Lung (tissue), 12 donors: ENCODE results near the gene SAMD9L. TPM values are rescaled to one million over a fixed set of nuclear protein-coding genes. Genes with fewer than 3 reads are reported as not detected.

Experiments used
- ATAC-seq: fragments of 200-7000 bp; cut with Tn5 transposase; one replicate; pipeline ENCODE4 v1.9.1; 2020; ENCODE audit warnings: moderate number of reproducible peaks; ENCODE audit not compliant: insufficient read depth, low FRiP score
- DNase-seq, 3 donors: peaks; one replicate each; pipeline ENCODE4 v3.0.0-alpha.2; 2013 to 2017
- H3K27ac ChIP-seq, 2 donors: one replicate each; pipeline ENCODE4 v1.5.1; 2013; ENCODE audit warnings: mild to moderate bottlenecking in 2 of 2, moderate library complexity in 2 of 2, control low read depth in 1 of 2, inconsistent platforms in 1 of 2, low read depth in 1 of 2, low read length in 1 of 2
- H3K27me3 ChIP-seq, 3 donors: one replicate each; pipeline ENCODE4 v1.5.1; 2013; ENCODE audit warnings: low read length in 2 of 3; ENCODE audit not compliant: control insufficient read depth in 3 of 3, insufficient read depth in 3 of 3
- H3K36me3 ChIP-seq, 4 donors: one replicate each; pipeline ENCODE4 v1.5.1; 2013; ENCODE audit warnings: low read length in 4 of 4, mild to moderate bottlenecking in 1 of 4, moderate library complexity in 1 of 4; ENCODE audit not compliant: control insufficient read depth in 4 of 4, insufficient read depth in 4 of 4
- H3K4me1 ChIP-seq, 5 donors: one replicate each; pipeline ENCODE4 v1.5.1; 2013; ENCODE audit warnings: low read length in 5 of 5, mild to moderate bottlenecking in 2 of 5, moderate library complexity in 1 of 5; ENCODE audit not compliant: control insufficient read depth in 5 of 5, insufficient read depth in 5 of 5
- H3K4me3 ChIP-seq: one replicate; pipeline ENCODE4 v1.5.1; 2013; ENCODE audit warnings: mild to moderate bottlenecking, control low read depth, moderate library complexity
- H3K9ac ChIP-seq, 2 donors: one replicate each; pipeline ENCODE4 v1.5.1; 2013; ENCODE audit warnings: low read length in 2 of 2, control low read depth in 1 of 2; ENCODE audit not compliant: insufficient read depth in 1 of 2
- H3K9me3 ChIP-seq, 4 donors: one replicate each; pipeline ENCODE4 v1.5.1; 2013; ENCODE audit warnings: low read length in 3 of 4, mild to moderate bottlenecking in 1 of 4, moderate library complexity in 1 of 4; ENCODE audit not compliant: control insufficient read depth in 4 of 4, insufficient read depth in 3 of 4
- CTCF ChIP-seq: IDR thresholded peaks from 2 replicates; pipeline ENCODE4 v1.5.1; 2012; ENCODE audit warnings: mild to moderate bottlenecking; ENCODE audit errors: control extremely low read depth, extremely low read depth
- WGBS, 2 donors: extraction: QIAGEN DNeasy Blood & Tissue Kit; methylation state at CpG; one replicate each; pipeline ENCODE4 v1.1.7; 2013; 5-methylcytosine and 5-hydroxymethylcytosine counted together
- polyA plus RNA-seq, 2 donors: library from polyadenylated mRNA; stranded (reverse); fragments of 200-250 nt; gene quantifications; one replicate each; pipeline ENCODE4 v1.2.1, GENCODE V29; 2013
- total RNA-seq, 2 donors: library from RNA; depleted of rRNA in 1 of 2; stranded (reverse); fragments of >200 nt in 1 of 2; gene quantifications; one replicate each; pipeline ENCODE4 v1.2.1, GENCODE V29; 2014 to 2021
- donor health status: control.
- donor health status: control.
- donor health status: Bipolar disorder and iron deficiency.
- donor health status: healthy.
- donor health status: DM: yes; HTN: yes; CAD: no.

The SAMD9L gene
- total and polyA plus RNA-seq, 4 donors: 6.4 to 23.9 (median 18.5) TPM

- DNase-seq: no peak
- Histone ChIP-seq H3K9ac (no peak overlapping the region), H3K4me3 (no peak overlapping the region), H3K9me3 (peaks cover 0 to 6% (median 2%) of the 10 kb centered on the region in 4 donors), H3K36me3 (no peaks in the 10 kb centered on the region), H3K4me1 (no peaks in the 10 kb centered on the region), H3K27me3 (no peaks in the 10 kb centered on the region), H3K27ac (no peak overlapping the region)
- no peak for TF ChIP-seq CTCF
- 53 to 88% methylated on average over 1 of the region's 1 CpG for WGBS, 2 donors
- no peak for ATAC-seq
Observed at GRCh38 chr7:93156884-93157283, 8.7 kb upstream of the SAMD9L start.

GRCh38 chr7:93150200-93150835 lies 2.1 kb upstream of the SAMD9L start:
- no peak for ATAC-seq

GRCh38 chr7:93148727-93149126 lies 542 bp upstream of the SAMD9L start:
- Histone ChIP-seq H3K27me3 (no peaks in the 10 kb centered on the region), H3K4me3 (no peak overlapping the region), H3K9me3 (no peaks in the 10 kb centered on the region), H3K27ac (no peak overlapping the region), H3K4me1 (peaks cover 0 to 26% (median 5%) of the 10 kb centered on the region in 5 donors), H3K9ac (peak overlapping the region in 1 of 2 donors; percentile 52), H3K36me3 (peaks cover 3 to 8% (median 5%) of the 10 kb centered on the region in 4 donors)
- no peak for DNase-seq
- TF ChIP-seq CTCF: no peak
- ATAC-seq: no peak
- 86 to 93% methylated on average over 3 of the region's 3 CpGs for WGBS, 2 donors

More at GRCh38 chr7:93150200-93150835, 2.1 kb upstream of the SAMD9L start:
- Histone ChIP-seq H3K4me1 (peaks cover 0 to 26% (median 5%) of the 10 kb centered on the region in 5 donors), H3K9ac (no peak overlapping the region), H3K36me3 (no peaks in the 10 kb centered on the region), H3K4me3 (no peak overlapping the region), H3K27ac (no peak overlapping the region), H3K27me3 (no peaks in the 10 kb centered on the region), H3K9me3 (no peaks in the 10 kb centered on the region)
- 94% methylated on average over 1 of the region's 1 CpG for WGBS, 2 donors
- no peak for DNase-seq
- TF ChIP-seq CTCF: no peak

GRCh38 chr7:93147363-93147762 lies 822 bp downstream of the SAMD9L start:
- Histone ChIP-seq H3K4me3 (peak overlapping the region; percentile 44), H3K27ac (peak overlapping the region in 1 of 2 donors; percentile 72), H3K4me1 (peaks cover 0 to 26% (median 5%) of the 10 kb centered on the region in 5 donors), H3K27me3 (no peaks in the 10 kb centered on the region), H3K9ac (peak overlapping the region; percentile 28 to 52), H3K9me3 (peaks cover 0 to 2% (median 0%) of the 10 kb centered on the region in 4 donors), H3K36me3 (peaks cover 4 to 21% (median 12%) of the 10 kb centered on the region in 4 donors)
- ATAC-seq (peak; percentile 49), DNase-seq (peak; percentile 50 to 82 (median 70))
- 0 to 1% methylated on average over 3 of the region's 3 CpGs for WGBS, 2 donors
- TF ChIP-seq CTCF: no peak
